HG03159 (cell line): ENCODE data around the gene ORC5.
A peak's percentile ranks its signal among the peaks of the same experiment; 100 is the strongest.
"Not testable (repeated sequence)": the region's sequence is repeated elsewhere in the genome, so short reads cannot be mapped to it uniquely, and the experiment has no call there.

Experiments
- ATAC-seq: cut with Tn5 transposase; IDR thresholded peaks from one replicate; pipeline ENCODE4 v1.9.1; 2021; ENCODE audit warnings: mild to moderate bottlenecking, moderate library complexity; ENCODE audit not compliant: unreplicated experiment

ORC5 gene

DNA sequence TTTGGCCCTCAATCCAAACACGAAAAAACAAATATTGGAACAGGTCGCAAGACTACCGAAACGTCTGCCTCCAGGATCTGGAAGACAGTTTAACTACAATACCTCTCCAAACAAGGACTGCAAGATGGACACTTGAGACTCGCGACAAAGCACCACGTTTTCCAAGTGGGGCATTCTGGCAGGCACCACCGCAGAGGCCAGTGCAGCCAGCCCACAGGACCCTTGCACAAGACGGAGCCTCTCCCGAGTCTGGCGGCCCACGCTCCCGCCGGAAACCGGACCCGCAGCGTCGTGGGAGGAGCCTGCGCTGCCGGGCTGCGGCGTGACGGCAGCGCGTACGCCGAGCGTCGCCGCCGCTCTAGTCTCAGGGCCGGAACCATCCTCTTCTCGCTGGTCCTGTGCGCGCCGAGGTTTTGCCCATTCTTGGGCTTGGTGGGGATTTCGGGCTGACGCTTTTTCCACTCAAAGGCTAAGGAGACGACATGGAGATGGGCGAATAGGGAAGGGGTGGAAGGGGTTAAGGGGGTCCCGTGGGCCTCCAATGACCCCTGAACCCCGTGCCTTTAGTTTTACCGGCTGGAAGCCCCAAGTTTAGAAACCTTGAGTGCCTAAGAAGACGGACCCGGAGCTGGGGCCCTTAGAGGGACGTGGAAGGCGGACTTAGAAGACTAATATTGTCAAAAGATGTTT is at the start of gene ORC5:
Gene ORC5 (minus strand): TSS at position 283 of the 690 bp plus-strand sequence. CDS start 109 bp downstream, at position 174.
- peak; percentile 100 for ATAC-seq

DNA sequence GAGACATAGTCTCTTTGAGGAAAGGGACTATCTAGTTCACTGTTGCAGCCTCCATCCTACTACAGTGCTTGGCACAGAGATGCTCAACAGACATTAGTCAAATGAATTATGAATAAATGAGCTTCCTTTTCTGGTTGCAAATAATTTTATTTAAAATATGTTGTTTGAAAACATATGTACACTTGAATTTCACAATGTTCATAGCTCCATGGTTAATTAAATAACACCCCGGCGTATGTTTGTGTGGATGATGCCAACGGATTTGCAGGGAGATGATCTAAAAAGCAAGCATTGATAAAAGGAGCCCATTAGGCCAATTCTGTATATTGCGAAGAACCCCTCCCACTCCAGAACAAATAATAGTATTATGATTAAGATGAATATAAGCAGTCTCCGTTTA is 47.8 kb upstream of the ORC5 start:
- ATAC-seq, result no peak

DNA sequence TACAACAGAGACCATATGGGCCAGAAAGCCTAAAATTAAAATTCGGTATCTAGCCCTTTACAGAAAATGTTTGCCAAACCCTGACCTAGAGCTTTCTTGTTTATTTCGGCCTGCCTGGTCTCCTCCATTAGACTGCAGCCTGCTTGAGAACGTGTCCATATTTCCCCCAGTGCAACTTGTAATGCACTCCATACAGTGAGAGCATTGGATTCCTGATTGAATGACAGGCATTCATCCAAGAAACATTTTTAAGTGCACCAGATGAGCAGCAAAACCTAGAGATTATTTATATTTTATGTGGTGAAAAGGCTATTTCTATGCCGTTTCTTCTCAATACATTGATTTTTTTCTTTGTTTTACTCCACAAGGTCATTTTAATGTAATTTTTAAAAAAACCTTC is 47.4 kb upstream of the ORC5 start:
- ATAC-seq, result no peak

DNA sequence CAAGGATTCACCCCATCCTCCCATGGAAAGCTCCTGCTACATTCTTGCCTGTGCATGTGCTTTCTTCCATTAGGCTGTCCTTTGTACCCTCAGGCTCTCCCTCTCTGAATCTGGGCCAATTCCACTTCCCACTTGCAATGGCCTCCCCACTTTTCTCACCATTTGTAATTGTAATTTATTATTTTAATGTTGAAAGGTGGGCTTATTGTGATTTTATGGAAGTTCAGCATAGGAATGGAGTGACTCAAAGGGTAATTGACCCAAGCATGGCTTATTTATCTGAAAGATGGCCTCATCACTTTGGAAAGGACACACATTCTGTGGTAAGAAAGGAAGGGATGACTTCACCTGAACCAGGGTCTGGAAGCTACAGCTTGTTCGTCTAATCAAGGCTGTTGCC is 46.9 kb upstream of the ORC5 start:
- no peak for ATAC-seq

DNA sequence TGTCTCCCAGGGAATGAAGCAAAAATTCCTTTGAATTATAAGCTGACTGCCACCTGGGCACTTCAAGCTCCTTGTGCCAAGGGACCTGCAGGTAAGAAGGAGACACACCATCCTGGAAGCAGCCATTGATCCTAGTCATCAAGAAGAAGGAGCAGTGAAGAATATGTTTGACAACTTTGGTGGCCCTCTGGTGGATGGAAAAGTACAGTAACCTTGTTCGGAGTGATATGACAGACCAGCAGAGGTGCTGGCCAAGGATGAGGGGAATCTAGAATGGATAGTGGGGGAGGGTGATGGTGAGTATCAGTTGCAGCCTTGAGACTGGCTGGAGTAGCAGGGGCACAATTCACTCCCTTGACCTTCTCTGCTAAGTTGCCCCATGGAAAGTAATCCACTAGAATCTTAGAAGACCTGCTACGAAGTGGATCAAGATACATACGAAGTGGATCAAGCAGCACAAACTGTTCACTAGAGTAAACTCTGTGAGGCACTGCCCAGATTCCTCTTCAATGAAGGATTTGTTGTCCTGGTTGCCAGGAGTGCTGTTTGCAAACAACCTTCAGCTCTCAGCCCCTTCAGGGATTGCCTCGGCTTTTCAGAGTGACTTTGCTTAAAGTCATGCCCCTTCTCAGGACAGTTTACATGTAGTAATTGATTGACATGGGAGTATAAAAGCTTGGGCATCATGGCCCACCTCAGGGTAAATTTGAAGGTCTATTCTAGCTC is 44.8 kb upstream of the ORC5 start:
- ATAC-seq, result no peak

DNA sequence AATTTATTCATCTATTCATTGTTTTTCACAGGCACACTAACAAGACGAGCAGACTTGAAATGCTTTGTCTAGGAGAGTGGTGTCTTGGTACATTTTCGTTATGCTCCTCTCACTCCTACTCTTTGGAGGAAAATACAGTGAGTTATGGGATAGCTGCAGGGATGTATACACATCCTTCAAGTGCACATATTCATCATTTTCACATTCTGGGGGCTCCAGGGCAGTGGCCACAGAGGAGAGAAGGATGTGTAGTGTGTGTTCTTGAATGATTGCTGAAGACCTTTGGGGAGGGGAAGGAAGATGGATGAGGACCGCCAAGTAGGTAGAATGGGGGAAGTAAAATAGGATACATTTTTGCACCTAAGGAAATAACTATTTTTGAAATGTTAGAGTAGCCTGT is 34.8 kb upstream of the ORC5 start:
- ATAC-seq, result no peak

DNA sequence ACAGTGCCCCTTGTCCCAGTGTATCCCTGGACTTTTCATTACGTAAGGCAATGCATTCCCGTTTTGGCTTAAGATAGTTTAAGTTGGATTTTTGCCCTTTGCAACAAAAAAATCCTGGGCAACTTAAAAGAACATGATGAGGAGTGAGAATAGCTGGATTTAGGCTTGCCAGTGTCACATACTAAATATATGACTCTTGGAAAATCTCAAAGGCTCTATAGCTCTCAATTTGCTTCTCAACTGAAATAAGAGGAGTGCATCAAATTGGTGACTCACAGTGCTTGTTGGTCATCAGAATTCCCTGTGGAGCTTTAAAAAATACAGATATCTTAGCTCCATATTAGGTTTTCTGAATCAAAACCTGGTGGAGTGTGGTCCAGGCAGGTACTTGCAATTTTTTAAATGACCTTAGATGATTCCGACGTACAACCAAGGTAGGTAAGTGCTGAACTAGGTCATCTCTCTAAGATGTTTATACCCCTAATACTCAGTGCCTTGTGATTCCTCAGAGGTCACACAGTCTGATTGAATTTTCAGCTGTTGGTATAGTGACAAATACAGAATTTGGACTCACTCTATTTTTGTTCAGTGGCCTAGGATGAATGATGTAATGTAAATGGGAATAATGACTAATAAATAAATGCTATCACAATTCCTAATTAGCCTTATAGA is 33.9 kb upstream of the ORC5 start:
- ATAC-seq, result no peak

DNA sequence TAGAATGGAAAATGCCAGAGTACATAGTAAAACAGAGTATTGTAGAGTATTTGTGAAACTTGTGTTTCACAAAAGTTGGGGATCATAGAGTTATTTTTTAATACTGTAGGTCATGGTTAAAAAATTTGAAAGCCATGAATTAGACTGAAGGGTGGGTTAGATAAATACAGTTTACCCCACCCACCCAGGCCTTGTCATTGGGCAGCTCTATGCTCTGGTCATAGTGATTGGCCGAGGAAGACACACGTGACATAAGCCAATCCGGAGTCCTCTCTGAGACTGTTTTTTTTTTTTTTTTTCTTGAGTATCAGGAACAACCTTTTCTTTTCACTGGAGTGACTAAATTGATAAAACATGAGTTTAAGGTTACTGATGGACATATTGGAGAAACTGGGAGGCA is 33.3 kb upstream of the ORC5 start:
- no peak for ATAC-seq

DNA sequence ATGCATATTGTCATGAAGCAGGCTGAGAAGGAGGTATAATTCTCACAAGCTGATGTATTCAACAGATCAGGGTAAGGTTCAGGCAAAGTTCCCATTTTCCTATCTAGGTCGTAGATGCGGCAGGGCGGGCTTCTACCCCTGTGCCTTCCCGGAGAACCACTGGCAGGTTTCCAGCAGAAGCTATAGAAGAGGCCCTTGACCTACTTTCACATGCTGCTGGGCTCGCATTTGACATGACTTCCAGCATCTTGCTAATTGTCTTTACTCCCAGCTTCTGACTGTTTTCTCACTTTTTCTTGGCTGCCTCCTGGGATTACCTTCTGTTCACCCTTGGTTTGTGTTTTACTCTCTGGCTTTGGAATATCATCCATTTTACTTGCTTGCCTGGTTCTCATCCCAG is 32.6 kb upstream of the ORC5 start:
- ATAC-seq, result no peak

DNA sequence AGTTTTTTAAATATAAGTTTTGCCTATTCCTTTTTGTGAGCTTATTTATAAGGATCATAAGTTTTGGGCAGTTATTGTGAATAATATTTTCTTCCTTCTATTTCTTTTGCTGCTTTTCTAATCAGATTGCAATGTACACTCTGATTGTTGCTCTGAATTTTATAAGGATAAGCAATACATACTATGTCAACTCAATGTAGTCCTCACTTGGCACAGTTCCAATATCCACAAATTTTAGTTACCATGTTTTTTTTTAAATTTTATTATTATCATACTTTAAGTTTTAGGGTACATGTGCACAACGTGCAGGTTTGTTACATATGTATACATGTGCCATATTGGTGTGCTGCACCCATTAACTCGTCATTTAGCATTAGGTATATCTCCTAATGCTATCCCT is 27.2 kb upstream of the ORC5 start:
- not testable (repeated sequence) for ATAC-seq

DNA sequence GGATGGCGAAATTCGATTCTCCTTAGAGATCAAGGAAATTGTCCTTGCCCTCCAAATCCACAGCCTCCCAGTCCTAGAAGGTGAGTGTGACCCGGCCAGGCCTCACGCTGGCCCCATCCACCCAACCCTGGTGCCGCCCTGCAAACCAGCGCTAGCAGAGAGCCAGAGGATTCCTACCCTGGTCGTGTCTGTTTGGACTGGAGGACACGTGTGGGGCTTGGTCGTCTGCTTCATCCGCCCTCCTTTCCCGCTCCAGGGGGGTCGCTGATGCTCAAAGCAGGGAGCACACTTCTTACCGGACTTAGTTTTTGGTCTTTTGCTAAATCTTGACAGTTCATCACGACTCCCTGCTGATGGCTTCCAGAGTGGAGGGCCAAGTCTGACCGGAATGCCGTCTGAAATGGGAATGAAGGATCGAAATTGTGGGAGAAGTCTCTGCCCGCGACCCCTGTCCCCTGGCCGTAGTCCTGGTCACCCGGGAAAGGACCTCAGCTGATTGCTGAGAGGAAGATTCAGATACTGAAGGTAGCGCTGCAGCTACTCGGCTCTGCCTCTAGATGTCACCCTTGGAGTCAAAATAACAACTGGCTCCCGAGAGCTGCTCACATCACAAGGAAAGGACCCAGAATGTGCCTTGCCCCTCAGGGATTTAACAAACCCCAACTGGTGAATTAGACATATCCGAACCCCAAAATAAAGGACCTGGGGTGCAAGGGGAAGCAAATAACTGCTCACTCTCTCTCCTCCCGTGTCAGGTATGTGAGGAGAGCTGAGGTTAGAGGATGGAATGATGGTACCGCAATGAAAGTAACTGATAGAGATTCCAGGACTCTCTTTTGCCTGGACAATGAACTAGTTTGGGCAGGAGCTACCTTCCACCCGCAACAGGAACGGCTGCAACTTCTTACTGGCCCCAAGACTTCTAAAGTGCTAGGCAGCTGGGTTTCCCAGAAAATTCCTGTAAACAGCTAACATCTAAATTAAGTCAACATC is 23.5 kb upstream of the ORC5 start:
- peak; percentile 97 for ATAC-seq

DNA sequence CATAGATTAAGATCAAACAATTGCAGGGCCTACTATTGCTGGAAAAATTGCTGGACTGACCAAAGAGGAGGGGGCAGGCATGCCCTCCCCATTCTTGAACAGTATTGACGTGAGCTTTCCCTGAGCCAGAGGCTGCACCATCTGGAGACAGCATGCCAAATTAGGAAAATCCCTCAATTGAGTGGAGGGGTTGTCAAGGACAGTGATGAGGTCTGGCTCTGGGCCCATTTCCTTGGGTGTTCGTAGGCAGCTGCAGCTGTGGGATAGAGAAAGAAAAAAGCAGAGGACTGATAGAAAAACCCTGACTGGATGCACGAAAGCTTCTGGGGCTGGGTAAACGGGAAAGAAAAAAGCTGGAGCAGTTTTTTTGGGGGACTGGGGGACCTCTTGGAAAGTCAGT is 22.8 kb upstream of the ORC5 start:
- no peak for ATAC-seq

DNA sequence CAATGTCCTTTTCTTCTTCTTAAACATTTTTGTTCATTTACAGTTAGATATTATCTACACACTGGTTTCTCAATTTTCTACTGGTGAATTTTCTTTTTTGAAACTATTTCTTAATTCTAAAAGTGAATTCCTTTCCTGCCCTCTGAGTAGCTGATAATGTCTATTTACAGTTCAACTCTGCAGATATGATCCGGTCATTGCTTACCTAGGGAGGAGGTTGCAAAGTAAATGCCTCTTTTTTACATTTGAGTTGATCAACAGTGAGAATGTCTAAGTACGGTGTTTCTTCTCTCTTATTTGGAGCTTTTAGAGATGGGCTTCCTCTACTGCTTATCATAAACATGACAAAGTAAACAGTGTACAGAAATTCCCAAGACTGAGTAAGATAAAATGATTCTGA is 20.6 kb upstream of the ORC5 start:
- no peak for ATAC-seq

DNA sequence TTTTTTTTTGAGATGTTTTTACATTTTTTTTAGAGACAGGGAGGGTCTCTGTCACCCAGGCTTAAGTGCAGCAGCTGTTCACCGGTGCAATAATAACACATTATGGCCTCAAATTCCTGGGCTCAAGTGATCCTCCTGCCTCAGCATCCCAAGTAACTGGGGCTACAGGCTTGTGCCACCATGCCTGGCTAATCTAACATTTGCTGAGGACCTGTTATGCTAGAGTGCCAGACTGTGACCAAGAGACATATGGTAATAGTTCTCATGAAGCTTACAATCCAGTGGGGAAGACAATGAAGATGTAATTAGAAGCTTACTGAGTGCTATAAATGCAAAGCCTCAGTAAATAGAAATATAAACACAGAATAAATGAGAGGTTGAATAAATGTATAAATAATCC is 17.6 kb upstream of the ORC5 start:
- ATAC-seq, result no peak

DNA sequence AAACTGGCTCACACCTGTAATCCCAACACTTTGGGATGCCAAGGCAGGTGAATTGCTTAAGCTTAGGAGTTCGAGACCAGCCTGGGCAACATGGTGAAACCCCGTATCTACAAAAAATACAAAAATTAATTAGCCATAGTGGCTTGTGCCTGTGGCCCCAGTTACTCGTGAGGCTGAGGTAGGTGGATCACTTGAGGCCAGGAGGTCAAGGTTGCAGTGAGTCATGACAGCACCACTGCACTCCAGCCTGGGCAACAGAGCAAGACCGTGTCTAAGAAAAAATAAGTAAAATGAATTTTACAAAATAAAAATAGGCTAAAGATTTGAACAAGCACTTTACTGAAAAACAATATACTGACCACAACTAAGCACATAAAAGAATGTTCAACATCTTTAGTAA is 9.8 kb upstream of the ORC5 start:
- ATAC-seq, result no peak

DNA sequence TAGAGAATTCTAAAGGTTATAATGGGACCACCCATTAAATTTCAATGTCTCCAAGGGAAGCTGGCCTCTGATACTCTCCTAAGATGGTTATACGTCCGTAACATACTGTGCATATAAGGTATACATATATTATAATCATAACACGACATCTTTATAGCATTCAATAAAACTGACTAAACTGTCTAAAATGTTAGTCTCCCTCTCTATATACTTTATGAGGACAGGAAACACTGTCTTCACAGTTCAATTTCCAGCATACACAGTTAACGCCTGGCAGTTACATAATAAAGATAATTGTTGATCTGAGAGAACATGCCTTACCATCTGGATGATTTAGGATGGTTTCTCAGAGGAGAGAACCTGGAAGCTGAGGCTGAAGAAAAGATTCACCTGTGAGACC is 1.2 kb upstream of the ORC5 start:
- ATAC-seq, result no peak

DNA sequence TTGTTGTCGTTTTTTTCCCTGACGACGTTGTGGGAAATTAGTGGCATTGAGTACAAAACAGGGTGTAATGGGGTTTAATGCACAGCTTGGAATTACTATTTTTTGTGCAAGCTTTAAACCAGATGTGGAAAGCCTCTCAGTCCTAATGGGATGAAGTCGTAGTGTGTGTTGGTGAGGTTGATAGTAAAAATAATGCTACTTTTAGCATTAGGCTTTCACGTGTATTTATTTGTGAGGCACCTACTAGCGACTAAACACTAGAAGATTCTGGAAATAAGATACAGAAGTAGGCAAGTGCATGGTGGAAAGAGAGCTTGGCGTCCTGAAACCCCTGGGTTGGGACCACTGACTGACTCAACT is 588 bp upstream of the ORC5 start:
- ATAC-seq, result no peak

DNA sequence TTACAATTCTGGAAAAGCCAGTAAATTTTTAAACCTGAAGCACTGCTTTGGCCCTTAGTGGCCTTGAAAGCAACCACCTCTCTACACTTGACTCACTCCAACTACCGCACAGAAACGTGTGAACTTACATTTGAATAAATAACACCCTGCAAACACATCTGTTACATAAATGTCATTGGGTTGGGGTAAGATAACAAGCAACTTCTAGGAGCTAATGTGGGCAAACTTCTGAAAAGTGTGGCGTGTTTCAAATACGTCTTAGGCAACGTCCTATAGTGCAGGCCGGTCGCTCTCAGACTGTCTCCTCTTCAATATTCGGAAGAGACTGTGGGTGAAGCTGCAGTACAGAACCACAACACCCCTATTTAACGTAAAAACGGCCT is 474 bp downstream of the ORC5 start:
- ATAC-seq, result peak; percentile 27

DNA sequence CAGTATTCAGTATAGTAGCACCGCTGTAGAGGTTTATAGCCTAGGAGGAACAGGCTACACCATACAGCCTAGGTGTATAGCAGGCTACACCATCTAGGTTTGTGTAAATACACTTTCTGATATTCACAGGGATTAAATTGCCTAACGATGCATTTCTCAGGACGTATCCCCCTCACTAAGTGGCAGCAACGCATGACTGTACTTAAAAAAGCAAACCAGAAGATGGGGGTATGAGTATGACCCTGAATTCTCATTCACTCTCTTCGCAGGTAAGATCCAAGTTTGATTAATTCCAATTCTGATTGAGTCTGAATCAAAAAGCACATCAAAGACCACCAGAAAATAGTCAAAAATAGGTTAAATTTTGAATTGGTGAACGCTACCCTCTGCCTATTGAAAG is 972 bp downstream of the ORC5 start:
- no peak for ATAC-seq

DNA sequence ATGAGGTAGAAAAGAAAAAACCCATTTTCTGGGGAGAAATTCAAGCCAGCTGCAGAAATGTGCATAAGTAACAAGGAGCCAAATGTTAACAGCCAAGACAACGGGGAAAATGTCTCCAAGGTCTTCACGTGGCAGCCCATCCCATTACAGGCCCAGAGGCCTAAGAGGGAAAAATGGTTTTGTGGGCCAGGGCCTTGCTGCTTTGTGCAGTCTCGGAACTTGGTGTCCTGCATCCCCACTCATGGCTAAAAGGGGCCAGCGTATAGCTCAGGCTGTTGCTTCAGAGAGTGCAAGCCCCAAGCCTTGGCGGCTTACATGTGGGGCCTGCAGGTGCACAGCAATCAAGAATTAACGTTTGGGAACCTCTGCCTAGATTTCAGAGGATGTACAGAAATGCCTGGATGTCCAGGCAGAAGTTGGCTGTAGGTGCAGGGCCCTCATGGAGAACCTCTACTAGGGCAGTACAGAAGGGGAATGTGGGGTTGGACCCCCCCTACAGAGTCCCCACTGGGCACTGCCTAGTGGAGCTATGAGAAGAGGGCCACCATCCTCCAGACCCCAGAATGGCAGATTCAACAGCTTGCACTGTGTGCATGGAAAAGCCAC is 9.0 kb downstream of the ORC5 start:
- no peak for ATAC-seq

DNA sequence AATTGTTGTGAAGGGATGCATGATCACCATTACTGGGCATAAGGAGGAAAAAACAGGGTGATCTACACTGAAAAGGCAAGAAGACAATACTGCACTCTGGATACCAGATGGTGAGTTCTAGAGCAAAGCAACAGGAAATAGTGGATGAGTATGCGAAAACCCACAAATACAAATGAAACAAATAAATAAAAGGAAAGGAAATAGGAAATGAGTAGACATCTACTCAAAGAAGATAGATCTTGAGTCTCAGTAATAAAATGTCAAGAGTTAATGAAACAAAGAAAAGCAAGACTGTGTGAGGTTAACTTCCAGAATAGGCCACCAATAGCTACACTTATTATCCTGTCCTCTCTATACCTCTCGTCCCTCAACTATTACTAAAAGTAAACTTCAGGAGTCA is 11.7 kb downstream of the ORC5 start:
- no peak for ATAC-seq
